Loucy (cell line): Measurements from ENCODE around the gene DPYSL3.
"Not testable (repeated sequence)": the region's sequence is repeated elsewhere in the genome, so short reads cannot be mapped to it uniquely, and the experiment has no call there.

ENCODE experiments used
- H2AFZ ChIP-seq: fragments of 200-600 bp; sonication (generic); 2 replicates; pipeline ENCODE4 v1.6.0; 2016; ENCODE audit warnings: antibody characterized with exemption, mild to moderate bottlenecking, low read length, moderate library complexity
- H3F3A ChIP-seq: fragments of 200-600 bp; 2 replicates; pipeline ENCODE4 v1.6.0; 2016; ENCODE audit warnings: antibody characterized with exemption, low read depth, mild to moderate bottlenecking
- H3K27me3 ChIP-seq: fragments of 200-600 bp; sonication (generic); 2 replicates; pipeline ENCODE4 v1.6.1; 2014; ENCODE audit warnings: low read length, mild to moderate bottlenecking; ENCODE audit not compliant: insufficient read depth, poor library complexity, severe bottlenecking
- H3K36me3 ChIP-seq: fragments of 200-600 bp; sonication (generic); 2 replicates; pipeline ENCODE4 v1.6.1; 2016; ENCODE audit warnings: low read length; ENCODE audit not compliant: insufficient read depth
- H3K4me1 ChIP-seq: fragments of 200-600 bp; sonication (generic); 2 replicates; pipeline ENCODE4 v1.5.1; 2014; ENCODE audit warnings: low read length, mild to moderate bottlenecking; ENCODE audit not compliant: insufficient read depth, poor library complexity, severe bottlenecking
- H3K4me2 ChIP-seq: fragments of 200-600 bp; sonication (generic); 2 replicates; pipeline ENCODE4 v1.6.0; 2014; ENCODE audit warnings: antibody characterized with exemption, low read length, low read depth, mild to moderate bottlenecking; ENCODE audit not compliant: poor library complexity, severe bottlenecking
- H3K4me3 ChIP-seq: fragments of 200-600 bp; sonication (generic); 2 replicates; pipeline ENCODE4 v1.5.1; 2014; ENCODE audit warnings: low read length, mild to moderate bottlenecking, mixed read lengths; ENCODE audit not compliant: poor library complexity, severe bottlenecking
- H3K79me2 ChIP-seq: fragments of 200-600 bp; sonication (generic); 2 replicates; pipeline ENCODE4 v1.6.1; 2014; ENCODE audit warnings: low read length; ENCODE audit not compliant: insufficient read depth
- H3K9ac ChIP-seq: fragments of 200-600 bp; sonication (generic); 2 replicates; pipeline ENCODE4 v1.6.0; 2014; ENCODE audit warnings: mild to moderate bottlenecking, low read depth, low read length, moderate library complexity; ENCODE audit not compliant: poor library complexity, severe bottlenecking
- H3K9me2 ChIP-seq: fragments of 200-600 bp; sonication (generic); replicated peaks from 2 replicates; pipeline ENCODE4 v1.6.1; 2016; ENCODE audit warnings: low read depth, low read length, mixed read lengths
- H3K9me3 ChIP-seq: fragments of 200-600 bp; sonication (generic); 2 replicates; pipeline ENCODE4 v1.6.1; 2014; ENCODE audit warnings: mild to moderate bottlenecking, antibody characterized with exemption, low read length, low read depth; ENCODE audit not compliant: insufficient read depth
- H4K20me1 ChIP-seq: fragments of 200-600 bp; sonication (generic); 2 replicates; pipeline ENCODE4 v1.6.0; 2014; ENCODE audit warnings: antibody characterized with exemption, low read length, mild to moderate bottlenecking; ENCODE audit not compliant: insufficient read depth, poor library complexity, severe bottlenecking
- CTCF ChIP-seq: fragments of 200-600 bp; sonication (generic); conservative IDR thresholded peaks from 2 replicates; pipeline ENCODE4 v1.5.1; 2014; ENCODE audit warnings: mild to moderate bottlenecking, antibody characterized with exemption, low read length
- EZH2phosphoT487 ChIP-seq: fragments of 200-600 bp; IDR thresholded peaks from 2 replicates; pipeline ENCODE4 v1.6.1; 2018; ENCODE audit warnings: antibody characterized with exemption, mild to moderate bottlenecking, moderate library complexity, borderline replicate concordance

Gene DPYSL3

GRCh38 chr5:147369742-147370374 is 140.0 kb downstream of the DPYSL3 start:
- no peak overlapping the region for H3K4me3 ChIP-seq
- no peak overlapping the region for H3K9ac ChIP-seq
- no peaks in the 10 kb centered on the region for H3K27me3 ChIP-seq
- H3K9me3 ChIP-seq: no peaks in the 10 kb centered on the region
- H3K79me2 ChIP-seq: no peaks in the 10 kb centered on the region
- no peaks in the 10 kb centered on the region for H4K20me1 ChIP-seq
- no peaks in the 10 kb centered on the region for H3F3A ChIP-seq
- H3K9me2 ChIP-seq: no peaks in the 10 kb centered on the region
- H3K4me1 ChIP-seq: no peaks in the 10 kb centered on the region
- 0 out of 2 replicates have a peak overlapping the region, but pooled peaks have one; percentile 52 for H2AFZ ChIP-seq
- TF ChIP-seq CTCF (peak; percentile 56), EZH2phosphoT487 (no peak)
- H3K4me2 ChIP-seq: no peak overlapping the region
- no peaks in the 10 kb centered on the region for H3K36me3 ChIP-seq

- H3K4me2 ChIP-seq, H3K36me3 ChIP-seq, H3K9me3 ChIP-seq, H3F3A ChIP-seq, H3K27me3 ChIP-seq, H4K20me1 ChIP-seq, H3K9ac ChIP-seq, H2AFZ ChIP-seq, H3K79me2 ChIP-seq, H3K4me3 ChIP-seq, H3K9me2 ChIP-seq, H3K4me1 ChIP-seq: not testable (repeated sequence)
Observed at GRCh38 chr5:147367381-147367780, 142.5 kb downstream of the DPYSL3 start.

- H4K20me1 ChIP-seq: no peaks in the 10 kb centered on the region
- H3K9ac ChIP-seq: no peak overlapping the region
- no peaks in the 10 kb centered on the region for H3K79me2 ChIP-seq
- H3K27me3 ChIP-seq: no peaks in the 10 kb centered on the region
- no peak overlapping the region for H3K4me2 ChIP-seq
- H3K4me3 ChIP-seq: no peak overlapping the region
- H3K9me2 ChIP-seq: no peaks in the 10 kb centered on the region
- H3F3A ChIP-seq: no peaks in the 10 kb centered on the region
- no peak overlapping the region for H2AFZ ChIP-seq
- no peaks in the 10 kb centered on the region for H3K36me3 ChIP-seq
- TF ChIP-seq CTCF (no peak), EZH2phosphoT487 (no peak)
- no peaks in the 10 kb centered on the region for H3K4me1 ChIP-seq
- H3K9me3 ChIP-seq: no peaks in the 10 kb centered on the region
Observed at GRCh38 chr5:147361441-147362175, 148.3 kb downstream of the DPYSL3 start.
